ENCODE measurements around the gene PHACTR1.

DNA sequence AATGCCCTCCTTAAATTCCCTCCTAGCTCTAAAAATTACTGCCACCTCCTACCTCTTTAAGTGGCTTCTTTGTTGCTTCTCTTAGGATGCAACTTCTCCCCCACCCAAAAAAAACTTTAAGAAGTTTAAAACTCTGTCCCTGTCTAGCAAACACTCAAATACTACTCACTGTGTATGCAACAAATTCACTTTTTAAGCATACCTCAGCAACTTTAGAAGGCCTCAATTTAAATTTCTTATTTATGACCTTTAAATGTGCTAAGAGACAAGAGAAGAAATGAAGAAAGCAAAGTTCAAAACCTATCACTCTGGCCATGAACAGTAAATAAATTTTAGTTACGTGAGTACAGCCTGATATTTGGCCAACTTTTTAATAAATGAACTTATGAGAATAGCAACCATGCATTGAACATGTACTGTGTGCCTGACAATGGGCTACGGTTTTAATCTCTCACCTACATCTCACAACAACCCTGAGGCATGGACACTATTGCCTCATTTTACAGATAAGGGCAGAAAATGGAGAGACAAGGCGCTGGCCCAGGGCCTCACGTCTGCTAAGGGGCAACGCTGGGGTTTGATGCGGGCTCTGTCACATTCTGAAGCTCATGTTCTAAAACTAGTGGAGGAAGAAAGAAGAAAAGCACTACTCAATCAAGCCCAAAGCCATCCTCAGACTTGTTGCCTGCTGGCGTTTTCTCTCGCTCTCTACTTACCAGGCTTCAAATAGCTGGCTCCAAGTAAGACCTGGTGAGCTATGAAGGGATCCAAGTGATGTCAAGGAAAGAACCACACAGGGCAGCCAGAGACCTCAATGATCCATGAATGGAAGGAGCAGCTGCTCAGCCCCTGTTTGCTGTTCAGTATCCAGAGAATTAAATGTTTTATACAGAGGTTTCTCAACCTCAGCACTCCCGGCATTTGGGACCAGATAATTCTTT, 512.0 kb downstream of the PHACTR1 start:
- TF ChIP-seq, protein P1, sequence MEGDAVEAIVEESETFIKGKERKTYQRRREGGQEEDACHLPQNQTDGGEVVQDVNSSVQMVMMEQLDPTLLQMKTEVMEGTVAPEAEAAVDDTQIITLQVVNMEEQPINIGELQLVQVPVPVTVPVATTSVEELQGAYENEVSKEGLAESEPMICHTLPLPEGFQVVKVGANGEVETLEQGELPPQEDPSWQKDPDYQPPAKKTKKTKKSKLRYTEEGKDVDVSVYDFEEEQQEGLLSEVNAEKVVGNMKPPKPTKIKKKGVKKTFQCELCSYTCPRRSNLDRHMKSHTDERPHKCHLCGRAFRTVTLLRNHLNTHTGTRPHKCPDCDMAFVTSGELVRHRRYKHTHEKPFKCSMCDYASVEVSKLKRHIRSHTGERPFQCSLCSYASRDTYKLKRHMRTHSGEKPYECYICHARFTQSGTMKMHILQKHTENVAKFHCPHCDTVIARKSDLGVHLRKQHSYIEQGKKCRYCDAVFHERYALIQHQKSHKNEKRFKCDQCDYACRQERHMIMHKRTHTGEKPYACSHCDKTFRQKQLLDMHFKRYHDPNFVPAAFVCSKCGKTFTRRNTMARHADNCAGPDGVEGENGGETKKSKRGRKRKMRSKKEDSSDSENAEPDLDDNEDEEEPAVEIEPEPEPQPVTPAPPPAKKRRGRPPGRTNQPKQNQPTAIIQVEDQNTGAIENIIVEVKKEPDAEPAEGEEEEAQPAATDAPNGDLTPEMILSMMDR (conservative IDR thresholded peaks at IDR 0.05 in 1 of 2, IDR thresholded peaks at IDR 0.05 in 1 of 2; ENCODE audit: low read depth in 1 of 2, low read length in 2 of 2) = no peak
- no peak for TF ChIP-seq EZH2 (IDR thresholded peaks at IDR 0.05; ENCODE audit: low read length, missing control alignments)

Measured in fibroblast of lung (primary cell).